GM12878 (cell line): ENCODE results near the gene RYR2. TPM values are rescaled to one million over a fixed set of nuclear protein-coding genes. Genes with fewer than 3 reads are reported as not detected.

Experiments
- ATAC-seq: fragments of 200-7000 bp; cut with Tn5 transposase; 3 replicates; pipeline ENCODE4 v1.9.1; 2020; ENCODE audit warnings: mild to moderate bottlenecking, moderate library complexity
- BruUV-seq: library from RNA; stranded (reverse); fragments of 400-500 nt; replicated peaks from 2 replicates; lab custom pipeline; 2021; lab: Mats Ljungman, UMichigan
- CTCF ChIA-PET: fragments of 300-600 bp; sonication (Branson Sonifier 250); formaldehyde crosslinking; extraction: SDS; loops from one replicate; lab custom pipeline; 2021; ENCODE audit warnings: inconsistent platforms; lab: Yijun Ruan, JAX
- POLR2A ChIA-PET: fragments of 350-600 bp; formaldehyde crosslinking; extraction: SDS; loops from one replicate; lab custom pipeline; 2021; ENCODE audit warnings: inconsistent platforms; lab: Charles Lee
- RAD21 ChIA-PET: fragments of 300-600 bp; sonication (Branson Sonifier 250); formaldehyde crosslinking; loops from one replicate; lab custom pipeline; 2023; ENCODE audit warnings: antibody characterized with exemption; ENCODE audit not compliant: unreplicated experiment; lab: Charles Lee
- SMC1A ChIA-PET: fragments of 300-600 bp; sonication (Branson Sonifier 250); formaldehyde crosslinking; loops from one replicate; lab custom pipeline; 2023; ENCODE audit not compliant: unreplicated experiment, uncharacterized antibody; lab: Charles Lee
- DNase-seq: peaks from one replicate; pipeline ENCODE4 v3.0.0-alpha.2; 2011; ENCODE audit warnings: low read depth, low spot score
- FAIRE-seq: peaks from 3 replicates; lab custom pipeline; 2011; peaks lifted over from hg19 to GRCh38; lab: Jason Lieb, UNC
- H2AFZ ChIP-seq: 2 replicates; pipeline ENCODE4 v1.6.0; 2011; ENCODE audit warnings: low read depth, low read length, control low read depth; ENCODE audit not compliant: control insufficient read depth
- H3K27ac ChIP-seq: 2 replicates; pipeline ENCODE4 v1.5.1; 2011; ENCODE audit warnings: control low read depth; ENCODE audit not compliant: control insufficient read depth, insufficient read depth
- H3K27me3 ChIP-seq, 2 experiments: replicated peaks in 1 of 2; 2 replicates each; pipeline versions ENCODE4 v1.6.0 to v1.6.1; 2011; ENCODE audit warnings: low read length in 1 of 2; ENCODE audit not compliant: control insufficient read depth in 2 of 2, insufficient read depth in 2 of 2
- H3K36me3 ChIP-seq, 2 experiments: 2 replicates each; pipeline ENCODE4 v1.5.1; 2011; ENCODE audit warnings: low read length in 1 of 2; ENCODE audit not compliant: control insufficient read depth in 2 of 2, insufficient read depth in 2 of 2
- H3K4me1 ChIP-seq: 2 replicates; pipeline ENCODE4 v1.6.1; 2011; ENCODE audit warnings: mild to moderate bottlenecking, low read length, moderate library complexity, mixed read lengths; ENCODE audit not compliant: control insufficient read depth, insufficient read depth
- H3K4me2 ChIP-seq: 2 replicates; pipeline ENCODE4 v1.6.0; 2011; ENCODE audit warnings: control low read depth; ENCODE audit not compliant: control insufficient read depth, insufficient read depth
- H3K4me3 ChIP-seq: fragments of 200-600 bp; sonication (generic); 2 replicates; pipeline ENCODE4 v1.5.1; 2016
- H3K79me2 ChIP-seq: 2 replicates; pipeline ENCODE4 v1.6.0; 2011; ENCODE audit warnings: low read length; ENCODE audit not compliant: control insufficient read depth, insufficient read depth
- H3K9ac ChIP-seq: 2 replicates; pipeline ENCODE4 v1.8.0; 2011; ENCODE audit warnings: low read length, control low read depth, mixed read lengths; ENCODE audit not compliant: control insufficient read depth, insufficient read depth
- H3K9me3 ChIP-seq: replicated peaks from 3 replicates; pipeline ENCODE4 v1.5.1; 2011; ENCODE audit warnings: mild to moderate bottlenecking, low read length; ENCODE audit not compliant: control insufficient read depth, insufficient read depth
- H4K20me1 ChIP-seq: 2 replicates; pipeline ENCODE4 v1.6.0; 2011; ENCODE audit not compliant: control insufficient read depth, insufficient read depth
- CEBPB ChIP-seq, 2 experiments: fragments of 150-350 bp in 1 of 2; IDR thresholded peaks; 2 replicates each; pipeline ENCODE4 v1.6.1; 2012 to 2014; ENCODE audit warnings: low read depth in 2 of 2, low read length in 2 of 2, borderline replicate concordance in 1 of 2, inconsistent platforms in 1 of 2
- CREM ChIP-seq: IDR thresholded peaks from 2 replicates; pipeline ENCODE4 v1.6.1; 2014; ENCODE audit warnings: antibody characterized with exemption, low read depth
- EGR1 ChIP-seq, 2 experiments: IDR thresholded peaks; 1 replicate in 1 of 2; 2 replicates in 1 of 2; pipeline ENCODE4 v1.6.1; 2011 to 2012; ENCODE audit warnings: low read depth in 2 of 2, low read length in 2 of 2, borderline replicate concordance in 1 of 2, mild to moderate bottlenecking in 1 of 2, moderate library complexity in 1 of 2
- JUND ChIP-seq: IDR thresholded peaks from 2 replicates; pipeline ENCODE4 v1.6.1; 2012; ENCODE audit warnings: low read depth, mild to moderate bottlenecking, low read length, improper control_type of control experiment, moderate library complexity
- MEF2A ChIP-seq: IDR thresholded peaks from 2 replicates; pipeline ENCODE4 v1.6.1; 2011; ENCODE audit warnings: low read depth, mild to moderate bottlenecking, low read length, moderate library complexity; ENCODE audit not compliant: insufficient read depth
- MYB ChIP-seq: fragments of 150-350 bp; IDR thresholded peaks from 2 replicates; pipeline ENCODE4 v1.6.1; 2014; ENCODE audit warnings: mild to moderate bottlenecking, low read depth, low read length, borderline replicate concordance
- NFIC ChIP-seq: IDR thresholded peaks from 2 replicates; pipeline ENCODE4 v1.6.1; 2012; ENCODE audit warnings: low read depth, mild to moderate bottlenecking, inconsistent platforms, low read length, moderate library complexity
- NR2F1 ChIP-seq: fragments of 450-650 bp; conservative IDR thresholded peaks from 2 replicates; pipeline ENCODE4 v1.6.1; 2017; ENCODE audit warnings: mild to moderate bottlenecking
- POU2F2 ChIP-seq: IDR thresholded peaks from 3 replicates; pipeline ENCODE4 v1.6.1; 2011; ENCODE audit warnings: low read depth, mild to moderate bottlenecking, low read length, borderline replicate concordance
- RAD21 ChIP-seq: IDR thresholded peaks from 2 replicates; pipeline ENCODE4 v1.6.1; 2011; ENCODE audit warnings: mild to moderate bottlenecking, low read depth, low read length, moderate library complexity; ENCODE audit not compliant: insufficient read depth
- SMARCA5 ChIP-seq: fragments of 450-650 bp; IDR thresholded peaks from 2 replicates; pipeline ENCODE4 v1.6.1; 2017; ENCODE audit warnings: mild to moderate bottlenecking
- SUPT20H ChIP-seq: IDR thresholded peaks from 2 replicates; pipeline ENCODE4 v1.6.1; 2011; ENCODE audit warnings: low read depth, mild to moderate bottlenecking, low read length, moderate library complexity, borderline replicate concordance; ENCODE audit not compliant: control insufficient read depth
- TARDBP ChIP-seq: IDR thresholded peaks from 2 replicates; pipeline ENCODE4 v1.6.1; 2016; ENCODE audit warnings: borderline replicate concordance
- TCF3 ChIP-seq: IDR thresholded peaks from 2 replicates; pipeline ENCODE4 v1.6.1; 2012; ENCODE audit warnings: low read depth, mild to moderate bottlenecking, low read length, borderline replicate concordance; ENCODE audit not compliant: insufficient read depth
- ZNF217 ChIP-seq: fragments of 450-650 bp; IDR thresholded peaks from 2 replicates; pipeline ENCODE4 v1.6.1; 2017; ENCODE audit warnings: antibody characterized with exemption, mild to moderate bottlenecking
- WGBS: methylation state at CpG from one replicate; pipeline ENCODE4 v1.1.6; 2016; ENCODE audit warnings: low lambda C conversion rate; ENCODE audit not compliant: insufficient replicate concordance, insufficient coverage; ENCODE audit errors: missing lambda C conversion rate; 5-methylcytosine and 5-hydroxymethylcytosine counted together
- in situ Hi-C: fragments of 300-500 bp; cut with MboI; formaldehyde crosslinking; loops from 9 replicates; pipeline ENCODE4 v1.14.3; 2018; ENCODE audit warnings: mixed read lengths
- intact Hi-C: fragments of 100-400 bp; cut with micrococcal nuclease; formaldehyde crosslinking; loops from one replicate; pipeline ENCODE4 v1.14.2; 2022; ENCODE audit not compliant: unreplicated experiment
- polyA plus RNA-seq, 11 experiments: library from polyadenylated mRNA; depleted of rRNA in 4 of 11; unstranded in 6 of 11; stranded (reverse) in 5 of 11; fragments of >200 nt; fragmentation: Nextera tagmentation in 4 of 11; fragmentation: Illumina TruSeq in 1 of 11; extraction: Ambion mirVana in 4 of 11; extraction: Trizol in 1 of 11; gene quantifications; 1 replicate in 1 of 11; 2 replicates in 10 of 11; pipeline versions ENCODE4 v1.2.1 to v1.2.3, GENCODE V29; 2011 to 2016; ENCODE audit warnings: inconsistent platforms in 2 of 11, missing spikeins in 2 of 11, low read depth in 1 of 11
- total RNA-seq, 4 experiments: library from RNA; depleted of rRNA in 3 of 4; stranded (reverse); fragments of >200 nt in 3 of 4; fragmentation: Illumina TruSeq in 1 of 4; extraction: Trizol in 1 of 4; gene quantifications; 2 replicates each; pipeline versions ENCODE4 v1.2.1 to v1.2.3, GENCODE V29; 2013 to 2021
- TF ChIP-seq, protein P1 (sequence below): fragments of 450-650 bp; IDR thresholded peaks from 2 replicates; pipeline ENCODE4 v1.6.1; 2017; ENCODE audit warnings: mild to moderate bottlenecking, moderate library complexity
- TF ChIP-seq, protein P2 (sequence below): IDR thresholded peaks from 2 replicates; pipeline ENCODE4 v1.6.1; 2011; ENCODE audit warnings: borderline replicate concordance, low read depth, mild to moderate bottlenecking, moderate library complexity, low read length; ENCODE audit not compliant: insufficient read depth, poor library complexity, severe bottlenecking
- TF ChIP-seq, protein P3 (sequence below): IDR thresholded peaks from 2 replicates; pipeline ENCODE4 v1.6.1; 2011; ENCODE audit warnings: low read depth, mild to moderate bottlenecking, low read length, moderate library complexity, borderline replicate concordance; ENCODE audit errors: extremely low read depth

RYR2 gene
- total and polyA plus RNA-seq, 10 of the 15 experiments (the other 5 are each of a cell fraction or from before 2014, with no cell fraction given): 0.01 to 0.04 TPM; not detected in 8

DNA sequence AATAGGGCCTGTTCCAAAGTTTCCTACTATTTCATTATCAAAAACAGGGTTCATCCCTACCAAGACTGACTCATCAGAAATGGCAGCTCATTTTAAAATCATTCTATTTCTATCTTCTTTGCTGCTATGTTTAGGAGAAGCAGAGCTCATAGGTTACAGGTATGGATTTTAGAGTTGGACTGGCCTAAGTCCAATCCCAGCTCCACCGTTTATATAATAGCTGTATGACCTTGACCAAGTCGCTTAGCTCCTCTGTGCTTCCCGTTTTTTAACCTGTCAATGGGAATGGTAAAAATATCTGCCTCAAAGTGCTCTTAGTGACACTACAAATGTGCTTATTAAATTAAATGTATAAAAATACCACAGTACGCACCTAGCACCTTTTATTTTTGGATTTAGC lies 436.1 kb downstream of the RYR2 start (continued):
- no peak for TF ChIP-seq SUPT20H
- TF ChIP-seq ZNF217: no peak
- no peak for TF ChIP-seq EGR1 (IDR thresholded peaks at IDR 0.05; ENCODE audit: borderline replicate concordance in 1 of 2, low read depth in 2 of 2, low read length in 2 of 2)
- TF ChIP-seq, protein P1, sequence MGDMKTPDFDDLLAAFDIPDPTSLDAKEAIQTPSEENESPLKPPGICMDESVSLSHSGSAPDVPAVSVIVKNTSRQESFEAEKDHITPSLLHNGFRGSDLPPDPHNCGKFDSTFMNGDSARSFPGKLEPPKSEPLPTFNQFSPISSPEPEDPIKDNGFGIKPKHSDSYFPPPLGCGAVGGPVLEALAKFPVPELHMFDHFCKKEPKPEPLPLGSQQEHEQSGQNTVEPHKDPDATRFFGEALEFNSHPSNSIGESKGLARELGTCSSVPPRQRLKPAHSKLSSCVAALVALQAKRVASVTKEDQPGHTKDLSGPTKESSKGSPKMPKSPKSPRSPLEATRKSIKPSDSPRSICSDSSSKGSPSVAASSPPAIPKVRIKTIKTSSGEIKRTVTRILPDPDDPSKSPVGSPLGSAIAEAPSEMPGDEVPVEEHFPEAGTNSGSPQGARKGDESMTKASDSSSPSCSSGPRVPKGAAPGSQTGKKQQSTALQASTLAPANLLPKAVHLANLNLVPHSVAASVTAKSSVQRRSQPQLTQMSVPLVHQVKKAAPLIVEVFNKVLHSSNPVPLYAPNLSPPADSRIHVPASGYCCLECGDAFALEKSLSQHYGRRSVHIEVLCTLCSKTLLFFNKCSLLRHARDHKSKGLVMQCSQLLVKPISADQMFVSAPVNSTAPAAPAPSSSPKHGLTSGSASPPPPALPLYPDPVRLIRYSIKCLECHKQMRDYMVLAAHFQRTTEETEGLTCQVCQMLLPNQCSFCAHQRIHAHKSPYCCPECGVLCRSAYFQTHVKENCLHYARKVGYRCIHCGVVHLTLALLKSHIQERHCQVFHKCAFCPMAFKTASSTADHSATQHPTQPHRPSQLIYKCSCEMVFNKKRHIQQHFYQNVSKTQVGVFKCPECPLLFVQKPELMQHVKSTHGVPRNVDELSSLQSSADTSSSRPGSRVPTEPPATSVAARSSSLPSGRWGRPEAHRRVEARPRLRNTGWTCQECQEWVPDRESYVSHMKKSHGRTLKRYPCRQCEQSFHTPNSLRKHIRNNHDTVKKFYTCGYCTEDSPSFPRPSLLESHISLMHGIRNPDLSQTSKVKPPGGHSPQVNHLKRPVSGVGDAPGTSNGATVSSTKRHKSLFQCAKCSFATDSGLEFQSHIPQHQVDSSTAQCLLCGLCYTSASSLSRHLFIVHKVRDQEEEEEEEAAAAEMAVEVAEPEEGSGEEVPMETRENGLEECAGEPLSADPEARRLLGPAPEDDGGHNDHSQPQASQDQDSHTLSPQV: no peak

DNA sequence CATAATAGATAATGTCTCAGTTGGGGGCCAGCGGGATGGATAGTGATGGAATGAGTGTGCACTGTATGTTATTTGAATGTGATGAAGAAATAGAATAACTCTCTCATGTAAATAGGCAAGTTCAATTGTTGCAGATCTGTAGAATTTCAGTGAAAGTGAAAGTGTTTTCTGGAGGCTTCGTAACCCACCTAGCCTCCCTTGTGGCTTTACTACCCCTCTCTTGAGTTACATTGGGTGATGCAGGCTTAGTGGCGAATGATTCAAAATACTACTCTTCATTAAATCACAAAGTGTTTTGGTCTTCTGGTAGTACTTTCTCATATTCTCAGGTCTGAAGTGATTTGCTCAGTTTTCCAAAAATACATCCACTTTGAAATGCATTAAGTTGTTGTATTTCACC lies 436.9 kb downstream of the RYR2 start:
- Histone ChIP-seq H3K27me3 (no peaks in the 10 kb centered on the region), H3K9me3 (no peaks in the 10 kb centered on the region), H3K4me1 (no peaks in the 10 kb centered on the region), H4K20me1 (no peaks in the 10 kb centered on the region), H3K4me2 (no peak overlapping the region), H3K36me3 (no peaks in the 10 kb centered on the region), H2AFZ (no peak overlapping the region), H3K27ac (no peak overlapping the region), H3K79me2 (no peaks in the 10 kb centered on the region), H3K9ac (no peak overlapping the region), H3K4me3 (no peak overlapping the region)
- in situ Hi-C loops (no loop called here), intact Hi-C loops (no loop called here)
- BruUV-seq: no TSS peak
- RAD21 ChIA-PET: no interaction called here
- DNase-seq (no peak), ATAC-seq (no peak), FAIRE-seq (peak; percentile 52)
- 33% methylated on average over 3 of the region's 3 CpGs for WGBS
- POLR2A ChIA-PET: no interaction called here
- CTCF ChIA-PET: interaction anchor here (0.6 kb wide), 1 partner anchor 36 kb away, joined by 3 read pairs; no protein-coding TSS in a partner anchor
- SMC1A ChIA-PET: no interaction called here
- TF ChIP-seq TARDBP (no peak), SMARCA5 (no peak), CREM (no peak), MYB (no peak), CEBPB (IDR thresholded peaks at IDR 0.05; ENCODE audit: borderline replicate concordance in 1 of 2, low read depth in 2 of 2, low read length in 2 of 2) (no peak), RAD21 (no peak), NFIC (no peak), TCF3 (no peak), MEF2A (no peak), JUND (no peak), NR2F1 (no peak), POU2F2 (no peak)
- TF ChIP-seq, protein P2, sequence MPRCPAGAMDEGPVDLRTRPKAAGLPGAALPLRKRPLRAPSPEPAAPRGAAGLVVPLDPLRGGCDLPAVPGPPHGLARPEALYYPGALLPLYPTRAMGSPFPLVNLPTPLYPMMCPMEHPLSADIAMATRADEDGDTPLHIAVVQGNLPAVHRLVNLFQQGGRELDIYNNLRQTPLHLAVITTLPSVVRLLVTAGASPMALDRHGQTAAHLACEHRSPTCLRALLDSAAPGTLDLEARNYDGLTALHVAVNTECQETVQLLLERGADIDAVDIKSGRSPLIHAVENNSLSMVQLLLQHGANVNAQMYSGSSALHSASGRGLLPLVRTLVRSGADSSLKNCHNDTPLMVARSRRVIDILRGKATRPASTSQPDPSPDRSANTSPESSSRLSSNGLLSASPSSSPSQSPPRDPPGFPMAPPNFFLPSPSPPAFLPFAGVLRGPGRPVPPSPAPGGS: no peak
- TF ChIP-seq, protein P3, sequence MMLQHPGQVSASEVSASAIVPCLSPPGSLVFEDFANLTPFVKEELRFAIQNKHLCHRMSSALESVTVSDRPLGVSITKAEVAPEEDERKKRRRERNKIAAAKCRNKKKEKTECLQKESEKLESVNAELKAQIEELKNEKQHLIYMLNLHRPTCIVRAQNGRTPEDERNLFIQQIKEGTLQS: no peak
